BE2C (cell line): ENCODE results near the gene TERT.
"Not testable (repeated sequence)": the region's sequence is repeated elsewhere in the genome, so short reads cannot be mapped to it uniquely, and the experiment has no call there.

Experiments used
- DNase-seq: peaks from one replicate; pipeline ENCODE4 v3.0.0-alpha.2; 2020
- H3K27me3 ChIP-seq: fragments of 250-450 bp; sonication (Bioruptor Pico); 2 replicates; pipeline ENCODE4 v1.5.1; 2020; ENCODE audit warnings: mild to moderate bottlenecking
- H3K36me3 ChIP-seq: fragments of 250-450 bp; sonication (Bioruptor Pico); 2 replicates; pipeline ENCODE4 v1.5.1; 2020; ENCODE audit warnings: mild to moderate bottlenecking
- H3K4me1 ChIP-seq: fragments of 250-450 bp; sonication (Bioruptor Pico); 2 replicates; pipeline ENCODE4 v1.5.1; 2020
- H3K4me3 ChIP-seq: 2 replicates; pipeline ENCODE4 v1.5.1; 2011; ENCODE audit warnings: low read depth, low read length
- H3K9me3 ChIP-seq: fragments of 250-450 bp; sonication (Bioruptor Pico); 2 replicates; pipeline ENCODE4 v1.5.1; 2020
- TF ChIP-seq, protein P1 (sequence below): IDR thresholded peaks from 2 replicates; pipeline ENCODE4 v1.5.1; 2012; ENCODE audit warnings: mild to moderate bottlenecking, low read depth, low read length

The TERT gene

DNA sequence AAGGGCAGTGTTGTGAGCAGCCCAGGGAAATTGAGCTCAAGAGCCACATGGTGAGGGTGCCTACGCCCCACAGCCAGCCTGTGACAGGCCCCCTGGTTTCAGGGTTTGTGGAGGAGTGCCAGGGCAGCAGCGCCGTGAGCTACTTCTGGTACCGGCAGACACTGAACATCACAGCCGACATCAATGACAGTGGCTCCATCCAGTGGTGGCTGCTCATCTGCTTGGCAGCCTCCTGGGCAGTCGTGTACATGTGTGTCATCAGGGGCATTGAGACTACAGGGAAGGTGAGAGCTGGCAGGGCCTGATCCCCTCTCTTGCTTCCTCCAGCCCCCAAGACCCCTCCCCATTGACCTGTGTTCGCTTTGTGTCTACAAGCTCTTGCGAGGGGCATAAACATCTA lies 59.5 kb downstream of the TERT start:
- TF ChIP-seq, protein P1, sequence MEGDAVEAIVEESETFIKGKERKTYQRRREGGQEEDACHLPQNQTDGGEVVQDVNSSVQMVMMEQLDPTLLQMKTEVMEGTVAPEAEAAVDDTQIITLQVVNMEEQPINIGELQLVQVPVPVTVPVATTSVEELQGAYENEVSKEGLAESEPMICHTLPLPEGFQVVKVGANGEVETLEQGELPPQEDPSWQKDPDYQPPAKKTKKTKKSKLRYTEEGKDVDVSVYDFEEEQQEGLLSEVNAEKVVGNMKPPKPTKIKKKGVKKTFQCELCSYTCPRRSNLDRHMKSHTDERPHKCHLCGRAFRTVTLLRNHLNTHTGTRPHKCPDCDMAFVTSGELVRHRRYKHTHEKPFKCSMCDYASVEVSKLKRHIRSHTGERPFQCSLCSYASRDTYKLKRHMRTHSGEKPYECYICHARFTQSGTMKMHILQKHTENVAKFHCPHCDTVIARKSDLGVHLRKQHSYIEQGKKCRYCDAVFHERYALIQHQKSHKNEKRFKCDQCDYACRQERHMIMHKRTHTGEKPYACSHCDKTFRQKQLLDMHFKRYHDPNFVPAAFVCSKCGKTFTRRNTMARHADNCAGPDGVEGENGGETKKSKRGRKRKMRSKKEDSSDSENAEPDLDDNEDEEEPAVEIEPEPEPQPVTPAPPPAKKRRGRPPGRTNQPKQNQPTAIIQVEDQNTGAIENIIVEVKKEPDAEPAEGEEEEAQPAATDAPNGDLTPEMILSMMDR = peak; percentile 61
- Histone ChIP-seq H3K27me3 (no peaks in the 10 kb centered on the region; the same call in 1 of the 2 replicates), H3K36me3 (no peaks in the 10 kb centered on the region), H3K4me1 (no peaks in the 10 kb centered on the region), H3K9me3 (no peaks in the 10 kb centered on the region; the same call in 1 of the 2 replicates), H3K4me3 (no peak overlapping the region)
- DNase-seq = peak; percentile 56

DNA sequence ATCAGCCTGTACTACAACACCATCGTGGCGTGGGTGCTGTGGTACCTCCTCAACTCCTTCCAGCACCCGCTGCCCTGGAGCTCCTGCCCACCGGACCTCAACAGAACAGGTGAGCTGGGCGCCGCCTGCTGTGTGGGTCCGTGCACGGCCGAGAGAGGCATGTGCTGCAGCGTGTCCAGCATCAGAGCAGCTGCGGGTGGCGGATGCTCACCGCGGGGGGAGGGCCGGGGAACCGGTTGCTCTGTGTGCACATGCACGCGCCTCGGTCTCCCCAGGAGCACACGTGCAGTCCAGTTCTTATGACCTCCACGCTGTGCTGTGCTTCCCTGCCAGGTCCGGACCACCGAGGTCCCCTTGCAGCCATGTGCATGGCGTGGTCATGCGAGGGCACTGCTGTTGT lies 62.1 kb downstream of the TERT start:
- H3K4me3 ChIP-seq = no peak overlapping the region
- TF ChIP-seq, protein P1 = no peak
- DNase-seq = no peak
- H3K36me3 ChIP-seq = no peaks in the 10 kb centered on the region
- no peaks in the 10 kb centered on the region; the same call in 1 of the 2 replicates for H3K9me3 ChIP-seq
- H3K4me1 ChIP-seq = no peaks in the 10 kb centered on the region
- no peaks in the 10 kb centered on the region; the same call in 1 of the 2 replicates for H3K27me3 ChIP-seq

DNA sequence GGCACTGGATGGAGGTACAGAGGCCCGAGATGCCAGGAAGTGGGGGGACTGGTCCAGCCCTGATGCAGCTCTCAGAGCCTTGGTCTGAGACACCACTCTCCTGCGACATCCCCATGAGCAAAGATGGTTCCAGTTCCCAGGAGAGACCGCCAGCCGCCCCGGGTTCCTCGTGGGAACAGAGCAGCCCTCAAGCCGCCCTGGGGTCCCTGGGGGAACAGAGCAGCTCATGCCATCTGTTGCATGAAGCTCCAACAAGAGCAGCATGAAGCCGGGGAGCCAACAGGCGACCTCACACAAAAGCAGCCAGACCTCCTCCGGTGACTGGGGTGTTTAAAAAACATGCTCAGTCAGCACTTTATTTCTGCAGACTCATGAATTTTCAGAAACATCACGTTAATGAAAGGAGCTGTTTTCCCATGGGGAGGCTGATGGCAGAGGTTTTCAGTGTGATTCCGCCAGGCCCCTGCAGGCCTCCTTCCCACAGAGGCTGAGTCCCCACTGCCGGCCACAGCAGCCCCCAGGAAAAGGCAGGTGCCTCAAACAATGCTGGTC lies 63.4 kb downstream of the TERT start:
- TF ChIP-seq, protein P1 = no peak
- no peaks in the 10 kb centered on the region for H3K36me3 ChIP-seq
- H3K9me3 ChIP-seq = no peaks in the 10 kb centered on the region; the same call in 1 of the 2 replicates
- DNase-seq = no peak
- no peak overlapping the region for H3K4me3 ChIP-seq
- H3K27me3 ChIP-seq = no peaks in the 10 kb centered on the region; the same call in 1 of the 2 replicates
- no peaks in the 10 kb centered on the region for H3K4me1 ChIP-seq

DNA sequence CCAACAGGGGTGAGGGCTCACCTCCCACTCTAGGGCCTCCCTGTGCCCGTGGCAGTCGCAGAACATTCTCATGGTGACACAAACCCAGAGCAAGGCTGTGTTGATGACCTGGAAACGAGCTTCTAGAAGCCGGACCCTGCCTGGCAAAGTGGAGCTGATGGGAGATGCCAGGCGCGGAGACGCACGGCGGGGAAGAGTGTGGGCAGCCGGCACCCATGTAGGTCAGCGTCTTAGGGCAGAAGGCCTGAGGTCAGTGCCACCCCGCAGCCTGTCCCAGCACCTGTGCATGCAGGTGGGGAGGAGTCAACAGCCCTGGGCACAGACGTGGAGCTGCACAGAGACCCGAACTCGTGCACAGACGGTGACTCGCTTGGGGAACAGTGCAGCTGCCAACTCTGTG lies 64.3 kb downstream of the TERT start:
- H3K27me3 ChIP-seq = no peaks in the 10 kb centered on the region
- TF ChIP-seq, protein P1 = no peak
- H3K4me3 ChIP-seq = no peak overlapping the region
- H3K36me3 ChIP-seq = no peaks in the 10 kb centered on the region
- no peaks in the 10 kb centered on the region; the same call in 1 of the 2 replicates for H3K9me3 ChIP-seq
- no peak for DNase-seq
- no peaks in the 10 kb centered on the region for H3K4me1 ChIP-seq

DNA sequence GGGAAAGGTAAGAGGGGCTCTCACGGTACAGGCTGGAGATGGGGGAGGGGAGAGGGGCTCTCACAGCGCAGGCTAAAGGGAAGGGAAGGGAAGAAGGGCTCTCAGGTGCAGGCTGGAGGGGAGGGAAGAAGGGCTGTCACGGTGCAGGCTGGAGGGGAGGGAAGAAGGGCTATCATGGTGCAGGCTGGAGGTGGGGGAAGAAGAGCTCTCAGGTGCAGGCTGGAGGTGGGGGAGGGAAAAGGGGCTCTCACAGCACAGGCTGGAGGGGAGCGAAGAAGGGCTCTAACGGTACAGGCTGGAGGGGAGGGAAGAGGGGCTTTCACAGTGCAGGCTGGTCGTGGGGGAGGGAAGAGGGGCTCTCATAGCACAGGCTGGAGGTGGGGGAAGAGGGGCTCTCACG lies 65.0 kb downstream of the TERT start:
- H3K36me3 ChIP-seq = no peaks in the 10 kb centered on the region
- no peaks in the 10 kb centered on the region for H3K4me1 ChIP-seq
- H3K27me3 ChIP-seq = no peaks in the 10 kb centered on the region
- TF ChIP-seq, protein P1 = no peak
- no peaks in the 10 kb centered on the region for H3K9me3 ChIP-seq
- DNase-seq = no peak
- no peak overlapping the region for H3K4me3 ChIP-seq

DNA sequence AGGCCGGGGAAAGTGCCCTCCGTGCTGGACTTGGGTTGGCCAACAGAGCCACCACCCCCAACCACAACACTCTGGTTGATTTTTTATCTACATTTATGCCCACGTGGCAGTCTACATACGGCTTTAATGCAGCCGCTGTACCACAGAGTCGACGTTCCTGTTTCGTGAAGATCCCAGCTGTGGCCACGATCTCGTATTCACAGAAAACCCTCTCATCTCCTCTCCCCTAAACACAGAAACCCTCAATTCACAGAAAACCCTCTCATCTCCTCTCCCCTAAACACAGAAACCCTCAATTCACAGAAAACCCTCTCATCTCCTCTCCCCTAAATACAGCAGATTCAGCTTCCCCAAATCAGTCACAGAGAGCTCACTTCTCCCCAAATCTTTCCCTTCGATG lies 65.8 kb downstream of the TERT start:
- not testable (repeated sequence) for H3K4me1 ChIP-seq, H3K36me3 ChIP-seq, H3K27me3 ChIP-seq, H3K9me3 ChIP-seq, DNase-seq, H3K4me3 ChIP-seq
